ENCODE data around the gene OLFM1. TPM values are rescaled to one million over a fixed set of nuclear protein-coding genes. Genes with fewer than 3 reads are reported as not detected.
"Not testable (repeated sequence)": the region's sequence is repeated elsewhere in the genome, so short reads cannot be mapped to it uniquely, and the experiment has no call there.

OLFM1 gene
- total RNA-seq, 1 donor from 2014 or later, result 0.15 TPM

DNA sequence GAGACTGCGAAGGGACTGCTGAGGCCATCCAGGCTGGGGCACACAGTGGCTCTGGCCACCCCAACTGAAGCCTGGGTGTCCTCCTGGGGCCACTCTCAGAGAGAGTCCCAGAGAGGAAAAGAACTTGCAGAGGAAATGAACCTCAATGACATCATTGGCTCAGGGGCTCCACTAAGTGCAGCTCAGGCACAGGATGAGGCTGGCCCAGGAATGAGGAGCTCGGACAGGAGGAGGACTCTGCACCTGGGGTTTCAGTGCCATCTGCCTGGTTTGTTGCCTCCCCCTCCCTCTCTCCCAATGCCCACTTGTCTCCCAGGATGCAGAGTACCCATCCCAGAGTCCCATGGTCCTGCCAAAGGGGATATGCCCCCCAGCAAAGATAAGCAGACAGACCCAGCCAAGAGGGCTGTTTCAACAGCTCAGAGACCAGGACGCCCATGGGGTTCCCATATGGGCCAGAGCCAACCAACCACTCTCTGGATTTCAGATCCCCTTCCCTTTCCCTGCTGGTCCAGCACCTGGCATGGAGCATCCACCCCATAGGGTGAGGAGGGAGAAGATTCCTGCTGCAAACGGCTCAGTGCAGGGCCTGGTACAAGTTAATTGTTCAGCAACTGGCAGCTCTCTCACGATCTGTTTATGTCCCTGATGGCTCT lies 26.9 kb upstream of the OLFM1 start:
- no peak for DNase-seq (ENCODE audit: low read depth)

DNA sequence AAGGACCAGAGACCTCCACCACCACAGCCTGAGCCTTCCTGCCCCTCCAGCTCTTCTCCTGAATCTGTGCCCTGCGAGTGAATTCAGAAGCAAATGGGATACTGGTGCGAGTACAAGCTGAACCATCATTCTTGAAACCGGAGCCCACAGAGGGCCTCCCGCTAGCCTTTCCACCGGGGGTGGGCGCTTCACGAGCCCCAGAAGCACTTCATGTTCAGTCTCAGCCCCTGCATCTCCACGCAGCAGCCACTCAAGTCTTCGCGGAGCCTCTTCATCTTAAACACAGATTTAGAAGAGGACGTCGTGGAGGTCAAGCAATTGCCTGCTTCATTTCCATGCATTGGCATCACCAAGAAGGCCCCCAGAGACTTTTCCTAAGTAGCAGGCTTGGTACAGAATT lies 26.0 kb upstream of the OLFM1 start:
- DNase-seq (ENCODE audit: low read depth), result no peak

DNA sequence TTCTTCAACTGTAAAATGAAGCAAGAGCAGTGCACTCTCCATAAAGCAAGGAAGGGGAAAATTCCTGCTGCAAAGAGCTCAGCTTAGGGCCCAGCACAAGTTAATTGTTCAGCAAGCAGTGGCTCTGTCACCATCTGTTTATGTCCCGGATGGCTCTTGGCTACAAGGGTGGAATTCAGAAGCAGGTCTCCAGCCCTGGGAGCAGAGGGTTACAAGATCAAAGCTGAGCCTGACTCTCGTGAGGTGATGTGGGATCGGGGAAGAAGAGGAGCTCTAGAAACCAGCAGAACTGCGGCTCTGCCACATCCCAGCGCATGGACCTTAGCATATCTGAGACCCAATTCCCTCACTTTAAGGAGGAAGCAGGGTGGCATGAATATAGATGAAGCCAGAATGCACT lies 25.2 kb upstream of the OLFM1 start:
- DNase-seq (ENCODE audit: low read depth), result no peak

DNA sequence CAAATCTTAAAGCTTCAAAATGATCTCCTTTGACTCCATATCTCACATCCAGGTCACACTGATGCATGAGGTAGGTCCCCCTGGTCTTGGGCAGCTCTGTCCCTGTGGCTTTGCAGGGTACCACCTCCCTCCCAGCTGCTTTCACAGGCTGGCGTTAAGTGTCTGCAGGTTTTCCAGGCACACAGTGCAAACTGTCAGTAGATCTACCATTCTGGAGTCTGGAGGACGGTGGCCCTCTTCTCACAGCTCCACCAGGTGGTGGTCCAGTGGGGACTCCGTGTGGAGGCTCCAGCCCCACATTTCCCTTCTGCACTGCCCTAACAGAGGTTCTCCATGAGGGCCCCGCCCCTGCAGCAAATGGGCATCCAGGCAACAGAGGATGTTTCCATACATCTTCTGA lies 24.0 kb upstream of the OLFM1 start:
- DNase-seq (ENCODE audit: low read depth), result not testable (repeated sequence)

DNA sequence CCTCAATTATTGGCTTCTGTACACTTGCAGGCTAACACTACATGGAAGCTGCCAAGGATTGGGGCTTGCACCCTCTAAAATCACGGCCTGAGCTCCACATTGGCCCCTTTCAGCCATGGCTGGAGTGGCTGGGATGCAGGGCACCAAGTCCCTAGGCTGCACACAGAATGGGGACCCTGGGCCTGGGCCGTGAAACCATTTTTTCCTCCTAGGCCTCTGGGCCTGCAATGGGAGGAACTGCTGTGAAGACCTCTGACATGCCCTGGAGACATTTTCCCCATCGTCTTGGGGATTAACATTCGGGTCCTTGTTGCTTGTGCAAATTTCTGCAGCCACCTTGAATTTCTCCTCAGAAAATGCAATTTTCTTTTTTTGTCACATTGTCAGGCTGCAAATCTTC lies 23.6 kb upstream of the OLFM1 start:
- DNase-seq (ENCODE audit: low read depth), result not testable (repeated sequence)

DNA sequence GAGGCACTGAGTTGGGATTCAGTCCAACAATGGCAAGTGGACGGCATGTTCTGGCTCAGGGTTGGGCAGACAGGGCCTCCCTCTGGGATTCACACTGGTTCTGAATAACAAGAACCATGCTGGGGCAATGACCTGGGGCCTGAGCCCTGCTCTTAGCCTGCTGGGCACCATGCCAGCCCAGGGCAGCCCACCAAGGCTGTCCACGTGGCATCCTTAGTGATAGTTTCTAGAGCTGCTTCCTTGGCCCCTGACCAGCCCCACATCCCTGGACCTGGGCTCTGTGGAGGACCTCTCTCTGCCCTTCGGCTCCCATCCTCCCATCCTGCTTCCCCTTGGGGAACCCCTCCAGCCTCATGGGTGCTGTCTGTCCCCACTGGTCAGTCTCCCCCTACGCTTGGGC lies 22.3 kb upstream of the OLFM1 start:
- DNase-seq (ENCODE audit: low read depth), result no peak

DNA sequence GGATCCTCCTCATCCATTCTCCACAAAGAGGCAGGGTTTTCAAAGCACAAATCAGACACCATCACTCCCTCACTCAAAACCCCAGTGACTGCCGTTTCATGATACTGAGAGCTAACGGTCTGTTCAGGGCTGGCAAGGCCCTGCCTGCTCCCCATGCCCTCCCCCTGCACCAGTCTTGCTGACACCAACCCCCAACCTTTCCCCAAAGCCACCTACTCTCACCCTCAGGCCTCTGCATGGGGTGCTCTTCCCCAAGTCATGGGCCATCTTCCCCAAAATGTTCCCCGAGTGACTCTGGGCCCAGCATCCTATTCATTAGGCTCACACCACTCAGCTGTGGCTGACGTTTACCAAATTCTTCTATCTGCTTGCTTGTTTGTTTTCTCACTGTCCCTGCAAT lies 21.7 kb upstream of the OLFM1 start:
- no peak for DNase-seq (ENCODE audit: low read depth)

DNA sequence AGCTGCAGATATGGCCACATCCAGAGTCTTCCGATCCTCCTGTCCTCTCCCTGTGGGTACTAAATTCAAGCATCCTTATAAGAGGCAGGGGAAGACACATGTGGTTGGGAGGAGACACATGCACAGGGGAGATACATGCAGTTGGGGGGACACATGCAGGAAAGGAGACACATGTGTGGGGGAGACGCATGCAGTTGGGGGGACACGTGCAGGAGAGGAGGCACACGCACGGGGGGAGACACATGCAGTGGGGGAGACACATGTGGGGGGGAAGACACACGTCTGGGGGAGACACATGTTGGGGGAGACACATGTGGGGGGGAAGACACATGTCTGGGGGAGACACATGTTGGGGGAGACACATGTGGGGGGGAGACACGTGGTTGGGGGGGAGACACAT lies 21.2 kb upstream of the OLFM1 start:
- DNase-seq (ENCODE audit: low read depth), result no peak

DNA sequence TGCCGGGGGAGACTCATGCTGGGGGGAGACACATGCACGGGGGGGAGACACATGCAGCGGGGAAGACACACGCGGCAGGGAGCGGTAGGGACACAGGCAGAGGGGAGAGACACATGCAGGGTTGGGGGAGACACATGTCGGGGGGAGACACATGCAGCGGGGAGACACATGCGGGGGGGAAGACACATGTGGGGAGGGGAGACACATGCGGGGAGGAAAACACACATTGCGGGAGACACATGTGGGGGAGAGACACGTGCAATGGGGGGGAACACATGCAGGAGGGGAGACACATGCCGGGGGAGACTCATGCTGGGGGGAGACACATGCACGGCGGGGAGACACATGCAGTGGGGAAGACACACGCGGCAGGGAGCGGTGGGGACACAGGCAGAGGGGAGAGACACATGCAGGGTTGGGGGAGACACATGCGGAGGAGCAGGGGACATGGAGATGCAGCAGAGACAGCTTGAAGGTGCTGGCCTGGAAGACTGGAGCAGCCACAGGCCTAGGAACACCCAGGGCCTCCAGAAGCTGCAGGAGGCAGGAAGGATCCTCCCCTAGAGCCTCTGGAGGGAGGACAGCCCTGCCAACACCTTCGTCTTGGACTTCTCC lies 20.3 kb upstream of the OLFM1 start:
- DNase-seq (ENCODE audit: low read depth), result no peak

DNA sequence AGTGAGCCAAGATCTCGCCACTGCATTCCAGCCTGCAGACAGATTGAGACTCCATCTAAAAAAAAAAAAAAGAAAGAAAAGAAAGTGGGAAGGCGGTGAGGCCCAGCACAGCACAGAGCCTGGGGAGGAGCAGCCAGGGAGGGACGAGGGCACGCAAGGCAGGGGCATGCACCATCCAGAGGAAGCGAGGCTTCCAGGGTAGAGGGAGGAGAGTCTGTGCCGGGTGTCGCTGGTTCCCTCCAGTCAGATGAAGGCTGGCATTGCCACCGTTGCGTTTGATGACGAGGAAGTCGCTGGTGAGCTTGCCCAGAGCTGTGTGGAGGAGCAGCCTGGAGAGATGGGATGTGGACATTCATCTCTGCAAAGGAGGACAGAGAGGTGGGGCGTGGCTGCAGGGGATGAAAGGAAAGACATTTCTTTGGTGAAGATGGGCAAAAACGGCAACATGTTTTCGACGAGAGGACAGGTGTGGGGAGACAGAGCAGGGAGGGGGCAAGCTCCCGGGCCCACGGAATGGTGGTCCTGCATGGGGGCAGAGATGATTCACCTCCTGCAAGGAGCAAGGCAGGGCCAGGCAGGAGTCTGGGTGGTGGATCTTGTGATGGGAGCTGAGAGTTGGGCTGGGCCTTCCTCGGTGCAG lies 18.6 kb upstream of the OLFM1 start:
- DNase-seq (ENCODE audit: low read depth), result no peak

DNA sequence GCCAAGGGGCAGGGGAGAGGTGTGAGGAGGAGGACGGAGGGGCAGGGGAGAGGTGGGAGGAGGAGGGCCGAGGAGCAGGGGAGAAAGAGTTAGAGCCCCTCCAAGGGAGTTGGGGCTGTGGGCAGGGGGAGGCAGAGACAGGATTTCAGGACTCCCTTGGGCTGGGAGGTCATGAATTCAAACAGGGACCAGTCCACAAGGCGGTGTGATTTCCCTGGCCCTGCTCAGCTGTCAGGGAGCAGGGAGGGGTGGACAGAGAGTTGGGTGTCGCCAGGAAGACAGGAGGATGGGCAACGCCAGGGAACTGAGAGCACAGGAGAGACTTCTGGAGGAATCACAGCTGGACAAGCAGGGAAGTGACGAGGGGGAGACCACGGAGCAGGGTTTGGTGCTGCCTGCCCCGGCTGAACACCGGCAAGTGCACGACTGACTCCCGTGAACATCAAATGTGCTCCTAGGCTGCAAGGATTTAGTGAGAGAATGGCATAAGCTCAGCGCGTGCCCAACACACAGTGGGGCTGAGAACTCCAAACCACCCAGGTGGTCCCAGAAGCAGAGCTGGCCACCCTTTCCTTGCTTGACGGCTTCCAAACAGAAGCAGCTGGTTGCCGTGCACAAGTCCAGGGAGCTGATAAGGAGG lies 17.8 kb upstream of the OLFM1 start:
- no peak for DNase-seq (ENCODE audit: low read depth)

DNA sequence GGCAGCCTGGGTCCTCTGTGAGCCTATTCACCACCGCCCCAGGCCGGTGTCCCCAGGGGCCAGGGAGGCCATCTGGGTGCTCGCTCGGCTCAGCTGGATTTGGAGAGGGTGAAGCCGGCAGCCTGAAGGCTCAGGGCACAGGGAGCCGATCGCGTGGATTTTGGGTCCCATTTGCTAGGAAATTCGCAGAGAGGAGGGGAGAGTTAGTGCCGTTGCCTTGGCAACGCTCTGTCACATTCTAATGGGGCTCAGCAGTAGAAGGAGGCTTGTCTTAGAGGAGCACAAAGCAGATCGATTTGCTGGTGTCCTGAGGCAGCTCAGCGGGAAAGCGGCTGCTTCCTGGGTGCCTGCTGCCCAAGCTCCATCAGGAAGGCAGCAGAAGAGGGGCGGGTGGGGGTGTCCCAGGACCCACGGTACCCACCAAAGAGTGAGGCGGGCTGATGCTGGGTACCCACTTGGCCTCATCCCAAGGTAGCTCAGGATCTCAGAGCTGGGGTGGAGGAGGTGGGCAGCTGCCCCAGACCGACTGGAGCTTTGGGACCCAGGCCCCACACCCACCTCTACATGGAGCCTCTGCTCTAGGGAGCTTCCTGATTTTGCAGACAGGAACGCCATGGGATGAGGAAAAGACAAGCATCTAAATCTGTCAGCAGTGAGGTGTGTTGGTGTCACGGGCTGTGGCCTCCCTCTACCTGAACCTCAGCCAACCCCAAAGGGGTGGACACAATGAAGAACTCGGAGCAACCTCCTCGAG lies 17.1 kb upstream of the OLFM1 start:
- DNase-seq (ENCODE audit: low read depth), result no peak

DNA sequence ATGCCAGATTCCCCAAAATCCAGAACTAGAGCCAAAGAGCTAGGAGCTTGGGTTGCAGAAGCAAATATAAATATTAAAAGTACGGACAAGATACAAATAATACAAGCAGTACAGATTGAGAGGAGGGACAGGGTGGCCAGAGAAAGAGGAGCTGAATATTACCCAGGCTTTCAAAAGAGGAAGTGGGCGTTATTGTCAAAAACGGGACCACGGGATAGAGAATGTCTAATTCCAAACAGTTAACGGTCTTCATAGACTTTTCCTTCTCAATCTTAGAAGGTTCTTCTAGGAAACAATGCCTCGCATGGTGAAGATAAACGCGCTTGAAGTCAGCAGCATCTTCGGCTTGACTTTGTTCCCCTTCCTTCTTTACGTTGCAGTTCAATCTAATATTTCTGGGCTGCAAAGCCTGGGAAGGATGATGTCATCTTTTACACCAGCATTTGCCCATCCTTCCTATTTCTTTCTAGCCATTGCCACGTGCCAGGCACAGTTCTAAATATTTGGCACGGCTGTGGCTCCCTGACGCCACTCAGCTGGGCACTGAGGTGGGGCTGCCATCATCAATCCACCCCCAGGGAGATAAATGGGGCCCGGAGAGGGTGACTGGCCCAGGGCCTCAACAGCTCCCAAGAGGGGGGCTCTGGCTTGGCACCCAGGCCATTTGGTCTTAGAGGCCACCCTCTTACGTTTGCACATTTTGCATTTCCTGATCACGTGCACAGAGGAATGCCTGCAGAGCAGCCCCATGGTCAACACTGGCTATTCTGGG lies 16.3 kb upstream of the OLFM1 start:
- no peak for DNase-seq (ENCODE audit: low read depth)

DNA sequence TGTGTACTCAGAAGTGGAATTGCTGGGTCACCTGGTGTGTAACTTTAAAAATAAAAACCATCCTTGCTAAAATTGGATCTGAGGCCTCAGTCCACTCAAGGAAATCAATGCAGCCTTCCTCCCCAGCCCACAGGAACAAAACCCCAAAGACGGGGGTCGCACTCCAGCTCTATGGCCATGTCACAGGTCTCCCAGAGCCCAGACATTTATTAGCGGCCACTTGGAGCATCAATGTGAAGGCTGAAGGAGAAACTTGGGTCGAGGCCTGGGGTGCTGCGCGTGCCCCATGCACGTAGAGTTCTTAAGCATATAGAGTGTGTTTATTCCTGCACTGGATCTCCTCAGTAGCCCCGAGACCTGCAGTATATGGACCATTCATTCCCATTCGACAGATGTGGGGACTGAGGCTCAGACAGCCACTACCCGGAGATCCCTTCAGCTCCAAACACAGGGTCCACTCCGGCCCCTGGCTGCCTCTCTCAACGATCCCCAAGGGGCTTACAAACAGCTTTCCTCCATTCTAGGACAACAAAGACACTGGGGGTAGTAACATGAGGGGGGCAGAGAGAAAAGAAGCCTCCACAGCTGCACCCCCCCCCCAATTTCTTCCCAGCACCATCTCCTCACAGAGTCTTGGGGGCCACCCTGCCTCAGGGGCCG lies 14.3 kb upstream of the OLFM1 start:
- no peak for DNase-seq (ENCODE audit: low read depth)

DNA sequence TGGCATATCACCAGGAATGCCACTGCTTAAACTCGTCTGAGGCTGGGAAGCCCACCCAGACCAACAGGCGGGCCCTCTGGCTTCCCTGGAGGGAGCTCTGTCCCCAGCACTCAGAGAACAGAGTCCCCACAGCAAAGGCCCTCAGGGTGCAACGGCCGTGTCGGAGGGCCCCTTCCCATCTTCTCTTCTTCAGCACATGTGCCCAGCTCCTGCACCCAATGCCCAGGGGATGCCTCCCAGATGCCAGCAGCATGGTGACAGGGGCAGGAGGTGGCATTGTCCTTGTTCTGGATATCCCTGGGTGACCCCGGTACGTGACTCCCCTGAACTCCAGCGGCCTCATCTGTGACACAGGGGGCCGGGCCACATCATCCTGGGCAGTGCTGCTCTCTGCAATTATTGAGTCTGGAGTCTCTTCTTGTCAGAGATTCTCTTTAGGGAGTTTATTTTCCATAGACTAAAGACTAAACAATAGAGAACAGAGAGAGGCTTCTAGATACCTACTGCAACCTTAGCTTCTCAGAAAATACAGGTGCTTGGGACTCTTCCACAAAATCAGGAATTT lies 13.6 kb upstream of the OLFM1 start:
- DNase-seq (ENCODE audit: low read depth), result no peak

DNA sequence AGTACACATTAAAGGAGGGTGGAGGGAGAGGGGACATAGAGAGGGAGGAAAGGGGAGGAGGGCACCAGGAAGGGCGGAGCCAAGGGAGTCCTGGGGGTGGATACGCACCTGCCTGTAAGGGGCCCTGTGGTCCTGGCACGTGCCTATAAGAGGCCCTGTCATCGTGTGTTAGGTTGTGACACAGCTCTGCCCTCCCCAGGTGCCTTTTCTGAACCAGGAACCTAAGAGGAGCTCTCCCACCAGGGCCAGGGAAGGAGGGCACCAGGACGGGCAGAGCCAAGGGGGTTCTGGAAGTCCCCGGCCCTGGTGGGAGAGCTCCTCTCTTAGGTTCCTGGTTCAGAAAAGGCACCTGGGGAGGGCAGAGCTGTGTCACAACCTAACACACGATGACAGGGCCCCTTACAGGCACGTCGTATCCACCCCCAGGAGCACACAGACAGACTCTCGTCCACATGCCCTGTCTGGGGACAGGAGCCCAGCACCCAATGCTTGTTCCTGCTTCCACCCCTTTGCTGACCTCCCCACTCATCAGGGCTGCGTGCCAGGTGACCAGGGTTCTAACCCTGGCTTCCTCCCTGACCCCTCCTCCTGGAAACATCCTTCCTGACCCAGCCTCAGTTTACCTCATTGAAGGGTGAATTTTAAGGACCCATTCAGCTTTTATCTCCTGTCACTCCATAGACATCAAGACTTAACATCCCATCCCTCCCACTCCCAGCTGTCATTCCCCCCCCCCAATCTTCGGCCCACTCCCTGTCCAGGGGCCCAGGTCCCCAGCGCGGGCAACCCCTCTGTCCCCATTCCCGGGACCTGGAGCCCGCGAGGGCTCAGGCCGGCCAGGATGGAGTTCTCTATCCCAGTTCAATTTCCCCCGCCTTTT lies 12.9 kb upstream of the OLFM1 start:
- no peak for DNase-seq (ENCODE audit: low read depth)

DNA sequence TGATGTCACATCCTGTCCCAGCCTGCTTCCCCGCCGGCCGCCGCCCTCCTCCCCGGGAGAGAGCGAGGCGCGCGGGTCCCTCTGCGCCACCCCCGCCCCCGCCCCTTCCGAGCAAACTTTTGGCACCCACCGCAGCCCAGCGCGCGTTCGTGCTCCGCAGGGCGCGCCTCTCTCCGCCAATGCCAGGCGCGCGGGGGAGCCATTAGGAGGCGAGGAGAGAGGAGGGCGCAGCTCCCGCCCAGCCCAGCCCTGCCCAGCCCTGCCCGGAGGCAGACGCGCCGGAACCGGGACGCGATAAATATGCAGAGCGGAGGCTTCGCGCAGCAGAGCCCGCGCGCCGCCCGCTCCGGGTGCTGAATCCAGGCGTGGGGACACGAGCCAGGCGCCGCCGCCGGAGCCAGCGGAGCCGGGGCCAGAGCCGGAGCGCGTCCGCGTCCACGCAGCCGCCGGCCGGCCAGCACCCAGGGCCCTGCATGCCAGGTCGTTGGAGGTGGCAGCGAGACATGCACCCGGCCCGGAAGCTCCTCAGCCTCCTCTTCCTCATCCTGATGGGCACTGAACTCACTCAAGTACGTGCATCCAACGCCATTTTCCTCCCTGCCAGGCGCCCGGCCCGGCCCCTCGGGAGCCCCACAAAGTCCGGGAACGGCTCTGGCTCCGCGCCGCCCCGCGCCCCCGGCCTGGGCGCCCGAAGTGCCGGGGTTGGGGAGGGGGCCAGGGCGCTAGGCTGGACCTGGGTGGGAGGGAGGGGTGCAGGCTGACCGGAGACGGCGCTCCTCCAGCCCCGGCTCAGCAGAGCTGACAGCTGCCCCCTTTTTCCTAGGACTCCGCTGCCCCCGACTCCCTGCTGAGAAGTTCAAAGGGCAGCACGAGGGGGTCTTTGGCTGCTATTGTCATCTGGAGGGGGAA lies 12.0 kb upstream of the OLFM1 start:
- no peak for DNase-seq (ENCODE audit: low read depth)

DNA sequence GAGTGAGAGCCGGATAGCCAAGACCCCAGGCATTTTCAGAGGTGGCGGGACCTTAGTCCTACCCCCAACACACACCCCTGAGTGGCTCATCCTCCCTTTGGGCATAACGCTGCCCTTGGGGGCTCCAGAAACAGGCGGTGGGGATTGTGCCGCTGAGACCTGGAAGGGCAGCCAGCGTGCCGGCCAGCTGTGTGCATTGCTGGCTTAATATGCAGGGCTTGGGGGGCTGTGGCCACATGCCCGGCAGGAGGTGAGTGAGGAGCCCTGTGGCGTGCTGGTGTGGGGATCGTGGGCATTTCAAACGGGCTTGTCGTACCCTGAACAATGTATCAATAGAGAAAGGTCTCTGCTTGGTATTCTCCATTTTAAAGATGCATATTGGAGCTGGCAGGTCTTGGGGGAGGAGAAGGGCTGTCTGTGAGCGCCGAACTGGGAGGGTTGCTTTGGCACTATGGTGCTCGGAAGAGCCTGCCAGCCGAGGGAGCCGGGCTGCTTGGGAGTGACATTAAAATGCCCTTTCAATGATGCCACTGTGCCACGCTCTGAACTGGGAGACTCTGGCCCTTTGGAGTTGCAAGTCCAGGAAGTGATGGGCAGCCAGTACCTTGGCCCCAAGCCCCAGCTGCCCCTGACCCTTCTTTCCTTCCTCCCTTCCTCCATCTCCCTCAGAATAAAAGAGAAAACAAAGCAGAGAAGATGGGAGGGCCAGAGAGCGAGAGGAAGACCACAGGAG lies 11.2 kb upstream of the OLFM1 start:
- DNase-seq (ENCODE audit: low read depth), result no peak

All from renal cortical epithelial cell (primary cell).